Measurements from ENCODE around the gene ACTG1. TPM values are rescaled to one million over a fixed set of nuclear protein-coding genes. Genes with fewer than 3 reads are reported as not detected.

ACTG1 gene
- total and polyA plus RNA-seq, 2 of the 13 experiments (the other 11 are each of a cell fraction or from before 2014, with no cell fraction given): 973 to 1,138 TPM

- TF ChIP-seq ZBTB3 (CRISPR knock-in tag; IDR thresholded peaks at IDR 0.05; ENCODE audit: borderline replicate concordance, low read depth): no peak
- TF ChIP-seq ZNF501 (CRISPR knock-in tag; IDR thresholded peaks at IDR 0.05): no peak
- no peak for TF ChIP-seq ZFP82 (CRISPR knock-in tag; IDR thresholded peaks at IDR 0.05; ENCODE audit: borderline replicate concordance)
- peak; percentile 62; the same call in 1 of the 2 replicates for TF ChIP-seq ZKSCAN1 (IDR thresholded peaks at IDR 0.05; ENCODE audit: low read length)
- TF ChIP-seq ZNF710 (CRISPR knock-in tag; IDR thresholded peaks at IDR 0.05; ENCODE audit: borderline replicate concordance): peak; percentile 79; the same call in 1 of the 2 replicates
- no peak for TF ChIP-seq ZNF282 (IDR thresholded peaks at IDR 0.05; ENCODE audit: partially characterized antibody)
- no peak for TF ChIP-seq ZNF326 (CRISPR knock-in tag; IDR thresholded peaks at IDR 0.05; ENCODE audit: borderline replicate concordance)
- TF ChIP-seq HINFP (CRISPR knock-in tag; IDR thresholded peaks at IDR 0.05; ENCODE audit: low read depth): no peak
- peak; percentile 25; the same call in 1 of the 2 replicates for TF ChIP-seq SP5 (CRISPR knock-in tag; IDR thresholded peaks at IDR 0.05; ENCODE audit: borderline replicate concordance, low read depth)
- peak; percentile 65 for TF ChIP-seq PCBP2 (optimal IDR thresholded peaks at IDR 0.05; ENCODE audit: low read depth, low read length, poor library complexity, severe bottlenecking)
- no peak for TF ChIP-seq PHF8 (CRISPR knock-in tag; IDR thresholded peaks at IDR 0.05)
- TF ChIP-seq ZSCAN9 (CRISPR knock-in tag; IDR thresholded peaks at IDR 0.05; ENCODE audit: borderline replicate concordance): no peak
- no peak for TF ChIP-seq MZF1 (CRISPR knock-in tag; IDR thresholded peaks at IDR 0.05; ENCODE audit: borderline replicate concordance)
Observed at GRCh38 chr17:81491181-81491581, 21.4 kb downstream of the ACTG1 start (continued).
